Transverse colon (tissue), 4 donors: ENCODE data around the gene UROD. TPM values are rescaled to one million over a fixed set of nuclear protein-coding genes. Genes with fewer than 3 reads are reported as not detected.
A peak's percentile ranks its signal among the peaks of the same experiment; 100 is the strongest.

Experiments
- DNase-seq: peaks from one replicate; pipeline ENCODE4 v3.0.0-alpha.2; 2019
- H3K27ac ChIP-seq, 4 donors: fragments of 200-600 bp; sonication (generic); 2 replicates each; pipeline ENCODE4 v1.5.1; 2016 to 2018; ENCODE audit warnings: inconsistent platforms in 4 of 4
- H3K27me3 ChIP-seq: fragments of 200-600 bp; sonication (generic); 2 replicates; pipeline ENCODE4 v1.5.1; 2017; ENCODE audit warnings: inconsistent platforms
- H3K36me3 ChIP-seq, 4 donors: fragments of 200-600 bp; sonication (generic); 2 replicates each; pipeline ENCODE4 v1.5.1; 2017 to 2019; ENCODE audit warnings: inconsistent platforms in 4 of 4
- H3K4me1 ChIP-seq, 4 donors: fragments of 200-600 bp; sonication (generic); 2 replicates each; pipeline ENCODE4 v1.5.1; 2017 to 2020; ENCODE audit warnings: inconsistent platforms in 4 of 4
- H3K4me3 ChIP-seq, 4 donors: fragments of 200-600 bp; sonication (generic); 1 replicate in 1 of 4; 2 replicates in 3 of 4; pipeline versions ENCODE4 v1.5.1 to v1.6.1; 2017 to 2019; ENCODE audit warnings: inconsistent platforms in 4 of 4
- H3K9me3 ChIP-seq, 2 donors: fragments of 200-600 bp; sonication (generic); 2 replicates each; pipeline ENCODE4 v1.5.1; 2017 to 2019; ENCODE audit warnings: inconsistent platforms in 2 of 2
- EP300 ChIP-seq: sonication (generic); formaldehyde crosslinking; IDR thresholded peaks from one replicate; pipeline ENCODE4 v1.6.1; 2017; ENCODE audit warnings: antibody characterized with exemption, low read depth
- POLR2A ChIP-seq: fragments of 450-650 bp; IDR thresholded peaks from one replicate; pipeline ENCODE4 v1.6.1; 2016; ENCODE audit warnings: antibody characterized with exemption, mild to moderate bottlenecking, moderate library complexity
- POLR2AphosphoS5 ChIP-seq, 3 donors: sonication (generic); formaldehyde crosslinking; IDR thresholded peaks; one replicate each; pipeline ENCODE4 v1.6.1; 2016; ENCODE audit warnings: antibody characterized with exemption in 3 of 3
- WGBS, 2 donors: methylation state at CpG; one replicate each; pipeline ENCODE4 v1.1.5; 2018; ENCODE audit warnings: low coverage in 1 of 2; 5-methylcytosine and 5-hydroxymethylcytosine counted together
- in situ Hi-C, 4 donors: fragments of 200-750 bp; cut with MboI; loops; one replicate each; pipeline versions ENCODE4 v1.15.0 to v1.15.1; 2017; ENCODE audit warnings: low sequenced_read_pairs in 3 of 4, low pct_ligation_motif_present in 1 of 4, low pct_unique_long_range_greater_than_20kb in 1 of 4
- intact Hi-C: fragments of 100-400 bp; cut with DNase I; formaldehyde crosslinking; loops from one replicate; pipeline ENCODE4 v1.15.1; 2023; ENCODE audit warnings: low total_unique reads
- total RNA-seq, 4 donors: library from RNA; depleted of rRNA; stranded (reverse); fragments of >200 nt; gene quantifications; one replicate each; pipeline ENCODE4 v1.1.0, GENCODE V29; 2016
- TF ChIP-seq, protein P1 (sequence below), 5 experiments: fragments of 200-600 bp in 3 of 5; fragments of 450-650 bp in 2 of 5; sonication (generic) in 3 of 5; IDR thresholded peaks; 1 replicate in 2 of 5; 2 replicates in 3 of 5; pipeline ENCODE4 v1.5.1; 2016 to 2017; ENCODE audit warnings: antibody characterized with exemption in 5 of 5, inconsistent platforms in 3 of 5, mild to moderate bottlenecking in 2 of 5, moderate library complexity in 1 of 5

UROD gene
- total RNA-seq = 10 to 100 TPM; 46.4 to 85.7 (median 63.9) TPM

GRCh38 chr1:45011837-45012638, at the start of gene UROD:
Gene UROD (plus strand): TSS chr1:45012254. CDS start chr1:45012266, 12 bp downstream.
- in situ Hi-C loops = loop anchor here (10.0 to 25.0 kb wide), 7 partner anchors 175 to 483 kb away; partner anchors contain the start of genes TESK2 (in 3 of the 4), BEST4 (in 1 of the 4), PTCH2 (in 1 of the 4) and RPS8 (in 1 of the 4)
- peak within 1 kb of the TSS; percentile 79 to 94 (median 86) for H3K4me3 ChIP-seq
- intact Hi-C loops = no loop called here
- 1% methylated on average over 21 of the region's 21 CpGs; no CpG with 5 or more reads in 1 of the 2 donors for WGBS, 2 donors
- peak within 1 kb of the TSS; percentile 88 to 93 (median 91) for H3K27ac ChIP-seq
- peaks cover 0 to 20% (median 9%) of the 10 kb centered on the region in 4 donors for H3K36me3 ChIP-seq
- H3K27me3 ChIP-seq = no peaks in the 10 kb centered on the region
- DNase-seq = peak; percentile 93
- H3K4me1 ChIP-seq = peaks cover 18 to 39% (median 34%) of the 10 kb centered on the region in 4 donors
- TF ChIP-seq POLR2AphosphoS5 (IDR thresholded peaks at IDR 0.05) (peak; percentile 58 to 78 (median 72)), EP300 (no peak), POLR2A (peak; percentile 62)
- TF ChIP-seq, protein P1, sequence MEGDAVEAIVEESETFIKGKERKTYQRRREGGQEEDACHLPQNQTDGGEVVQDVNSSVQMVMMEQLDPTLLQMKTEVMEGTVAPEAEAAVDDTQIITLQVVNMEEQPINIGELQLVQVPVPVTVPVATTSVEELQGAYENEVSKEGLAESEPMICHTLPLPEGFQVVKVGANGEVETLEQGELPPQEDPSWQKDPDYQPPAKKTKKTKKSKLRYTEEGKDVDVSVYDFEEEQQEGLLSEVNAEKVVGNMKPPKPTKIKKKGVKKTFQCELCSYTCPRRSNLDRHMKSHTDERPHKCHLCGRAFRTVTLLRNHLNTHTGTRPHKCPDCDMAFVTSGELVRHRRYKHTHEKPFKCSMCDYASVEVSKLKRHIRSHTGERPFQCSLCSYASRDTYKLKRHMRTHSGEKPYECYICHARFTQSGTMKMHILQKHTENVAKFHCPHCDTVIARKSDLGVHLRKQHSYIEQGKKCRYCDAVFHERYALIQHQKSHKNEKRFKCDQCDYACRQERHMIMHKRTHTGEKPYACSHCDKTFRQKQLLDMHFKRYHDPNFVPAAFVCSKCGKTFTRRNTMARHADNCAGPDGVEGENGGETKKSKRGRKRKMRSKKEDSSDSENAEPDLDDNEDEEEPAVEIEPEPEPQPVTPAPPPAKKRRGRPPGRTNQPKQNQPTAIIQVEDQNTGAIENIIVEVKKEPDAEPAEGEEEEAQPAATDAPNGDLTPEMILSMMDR (IDR thresholded peaks at IDR 0.05) = no peak
- no peaks in the 10 kb centered on the region for H3K9me3 ChIP-seq

GRCh38 chr1:44962729-44963128, 49.3 kb upstream of the UROD start:
- no peaks in the 10 kb centered on the region for H3K27me3 ChIP-seq
- intact Hi-C loops (no loop called here), in situ Hi-C loops (no loop called here)
- H3K27ac ChIP-seq = no peak overlapping the region
- H3K4me3 ChIP-seq = no peak overlapping the region
- 65 to 75% methylated on average over 1 to 3 of the region's 3 CpGs for WGBS, 2 donors
- H3K4me1 ChIP-seq = no peaks in the 10 kb centered on the region
- DNase-seq = no peak
- TF ChIP-seq, protein P1 (IDR thresholded peaks at IDR 0.05) = no peak
- no peak for TF ChIP-seq EP300
- no peak for TF ChIP-seq POLR2A
- no peak for TF ChIP-seq POLR2AphosphoS5 (IDR thresholded peaks at IDR 0.05)
- no peaks in the 10 kb centered on the region for H3K9me3 ChIP-seq
- H3K36me3 ChIP-seq = peaks cover 0 to 6% (median 0%) of the 10 kb centered on the region in 4 donors

DNA sequence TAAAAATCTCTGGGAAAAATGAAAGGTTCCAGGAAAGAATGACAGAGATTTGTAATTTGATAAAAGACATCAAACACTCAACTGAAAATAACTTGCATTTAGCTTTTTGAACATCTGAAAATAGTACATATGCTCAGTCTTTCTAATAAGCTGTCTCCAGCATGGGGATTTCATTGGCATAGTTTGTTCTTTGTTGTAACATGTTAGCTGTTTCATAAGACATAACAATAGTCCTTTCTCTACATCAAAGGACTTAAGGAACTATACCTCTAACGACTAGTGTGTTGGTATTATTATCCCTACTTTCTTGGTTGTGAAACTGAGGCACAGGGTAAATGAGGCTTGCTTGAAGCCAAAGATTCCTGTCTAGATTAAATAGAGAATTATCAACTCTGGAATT, 47.7 kb upstream of the UROD start:
- H3K4me3 ChIP-seq = no peak overlapping the region
- intact Hi-C loops (no loop called here), in situ Hi-C loops (no loop called here)
- no peaks in the 10 kb centered on the region for H3K4me1 ChIP-seq
- TF ChIP-seq POLR2A (no peak), EP300 (no peak), POLR2AphosphoS5 (IDR thresholded peaks at IDR 0.05) (no peak)
- TF ChIP-seq, protein P1 (IDR thresholded peaks at IDR 0.05) = no peak
- no peaks in the 10 kb centered on the region for H3K9me3 ChIP-seq
- H3K27me3 ChIP-seq = no peaks in the 10 kb centered on the region
- no peak overlapping the region for H3K27ac ChIP-seq
- no peaks in the 10 kb centered on the region for H3K36me3 ChIP-seq
- 43 to 50% methylated on average over 1 of the region's 1 CpG for WGBS, 2 donors
- DNase-seq = no peak

GRCh38 chr1:44970317-44970716, 41.7 kb upstream of the UROD start:
- in situ Hi-C loops = no loop called here
- no peak for DNase-seq
- H3K27me3 ChIP-seq = no peaks in the 10 kb centered on the region
- intact Hi-C loops = no loop called here
- TF ChIP-seq EP300 (no peak), POLR2AphosphoS5 (IDR thresholded peaks at IDR 0.05) (no peak), POLR2A (no peak)
- TF ChIP-seq, protein P1 (IDR thresholded peaks at IDR 0.05) = no peak
- no peak overlapping the region for H3K4me3 ChIP-seq
- no peak overlapping the region for H3K27ac ChIP-seq
- H3K4me1 ChIP-seq = no peaks in the 10 kb centered on the region
- peaks cover 0 to 9% (median 0%) of the 10 kb centered on the region in 4 donors for H3K36me3 ChIP-seq
- H3K9me3 ChIP-seq = no peaks in the 10 kb centered on the region
- 50 to 55% methylated on average over 4 of the region's 4 CpGs for WGBS, 2 donors
